ENCODE measurements around the gene PPP3R2.

PPP3R2 gene

GRCh38 chr9:101636247-101636646 lies 41.5 kb upstream of the PPP3R2 start:
- no peaks in the 10 kb centered on the region for H3K79me2 ChIP-seq (ENCODE audit: insufficient read depth, low read length)
- no peak for ATAC-seq (ENCODE audit: insufficient read depth, low read depth)

DNA sequence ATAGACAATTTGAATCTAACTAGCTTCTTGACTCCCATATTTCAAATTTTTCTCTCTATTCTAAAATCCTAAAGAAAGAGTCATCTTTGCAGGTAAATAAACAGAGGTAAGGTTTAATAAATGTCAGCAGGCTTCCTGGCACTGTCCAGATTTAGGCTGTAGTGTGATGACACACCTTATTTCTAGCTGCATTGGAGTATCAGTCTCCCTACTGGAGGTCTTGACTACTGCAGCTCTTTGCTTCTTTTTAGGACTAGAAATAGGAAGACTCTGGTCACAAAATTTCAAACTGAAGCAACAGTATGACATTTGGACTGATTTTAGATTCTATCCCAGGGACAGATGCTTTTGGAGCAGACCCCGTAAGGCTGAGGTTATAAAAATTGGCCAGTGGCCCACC lies 40.7 kb upstream of the PPP3R2 start:
- Histone ChIP-seq H3K4me3 (ENCODE audit: low read depth in 1 of 2, low read length in 2 of 2) (no peak overlapping the region), H3K27me3 (ENCODE audit: insufficient read depth, low read length, poor library complexity) (no peaks in the 10 kb centered on the region), H3K27ac (ENCODE audit: low read length) (no peak overlapping the region), H3K4me2 (ENCODE audit: insufficient read depth, low read length) (no peak overlapping the region), H4K20me1 (ENCODE audit: insufficient read depth, low read length) (no peaks in the 10 kb centered on the region), H3K79me2 (ENCODE audit: insufficient read depth, low read length) (no peaks in the 10 kb centered on the region), H3K9ac (ENCODE audit: low read depth, low read length) (no peak overlapping the region), H3K9me3 (ENCODE audit: insufficient read depth, low read length, severe bottlenecking) (no peaks in the 10 kb centered on the region), H3K4me1 (ENCODE audit: insufficient read depth, low read length) (no peaks in the 10 kb centered on the region), H2AFZ (ENCODE audit: low read depth, low read length) (no peak overlapping the region), H3K36me3 (ENCODE audit: insufficient read depth, low read length) (no peaks in the 10 kb centered on the region)
- ATAC-seq (ENCODE audit: insufficient read depth, low read depth) (no peak), DNase-seq (no peak)
- no peak for TF ChIP-seq EZH2 (IDR thresholded peaks at IDR 0.05; ENCODE audit: borderline replicate concordance, low read depth, low read length, severe bottlenecking)
- TF ChIP-seq, protein P1, sequence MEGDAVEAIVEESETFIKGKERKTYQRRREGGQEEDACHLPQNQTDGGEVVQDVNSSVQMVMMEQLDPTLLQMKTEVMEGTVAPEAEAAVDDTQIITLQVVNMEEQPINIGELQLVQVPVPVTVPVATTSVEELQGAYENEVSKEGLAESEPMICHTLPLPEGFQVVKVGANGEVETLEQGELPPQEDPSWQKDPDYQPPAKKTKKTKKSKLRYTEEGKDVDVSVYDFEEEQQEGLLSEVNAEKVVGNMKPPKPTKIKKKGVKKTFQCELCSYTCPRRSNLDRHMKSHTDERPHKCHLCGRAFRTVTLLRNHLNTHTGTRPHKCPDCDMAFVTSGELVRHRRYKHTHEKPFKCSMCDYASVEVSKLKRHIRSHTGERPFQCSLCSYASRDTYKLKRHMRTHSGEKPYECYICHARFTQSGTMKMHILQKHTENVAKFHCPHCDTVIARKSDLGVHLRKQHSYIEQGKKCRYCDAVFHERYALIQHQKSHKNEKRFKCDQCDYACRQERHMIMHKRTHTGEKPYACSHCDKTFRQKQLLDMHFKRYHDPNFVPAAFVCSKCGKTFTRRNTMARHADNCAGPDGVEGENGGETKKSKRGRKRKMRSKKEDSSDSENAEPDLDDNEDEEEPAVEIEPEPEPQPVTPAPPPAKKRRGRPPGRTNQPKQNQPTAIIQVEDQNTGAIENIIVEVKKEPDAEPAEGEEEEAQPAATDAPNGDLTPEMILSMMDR (IDR thresholded peaks at IDR 0.05; ENCODE audit: borderline replicate concordance, extremely low read depth, low read length, poor library complexity, severe bottlenecking): no peak

More at GRCh38 chr9:101636247-101636646, 41.5 kb upstream of the PPP3R2 start:
- Histone ChIP-seq H2AFZ (ENCODE audit: low read depth, low read length) (no peak overlapping the region), H4K20me1 (ENCODE audit: insufficient read depth, low read length) (no peaks in the 10 kb centered on the region), H3K4me3 (ENCODE audit: low read depth in 1 of 2, low read length in 2 of 2) (no peak overlapping the region), H3K9me3 (ENCODE audit: insufficient read depth, low read length, severe bottlenecking) (no peaks in the 10 kb centered on the region), H3K9ac (ENCODE audit: low read depth, low read length) (no peak overlapping the region), H3K36me3 (ENCODE audit: insufficient read depth, low read length) (no peaks in the 10 kb centered on the region), H3K27ac (ENCODE audit: low read length) (no peak overlapping the region), H3K4me1 (ENCODE audit: insufficient read depth, low read length) (no peaks in the 10 kb centered on the region), H3K4me2 (ENCODE audit: insufficient read depth, low read length) (no peak overlapping the region), H3K27me3 (ENCODE audit: insufficient read depth, low read length, poor library complexity) (no peaks in the 10 kb centered on the region)
- TF ChIP-seq EZH2 (IDR thresholded peaks at IDR 0.05; ENCODE audit: borderline replicate concordance, low read depth, low read length, severe bottlenecking): no peak
- TF ChIP-seq, protein P1 (IDR thresholded peaks at IDR 0.05; ENCODE audit: borderline replicate concordance, extremely low read depth, low read length, poor library complexity, severe bottlenecking): no peak
- DNase-seq: no peak

- no peaks in the 10 kb centered on the region for H3K9me3 ChIP-seq (ENCODE audit: insufficient read depth, low read length, severe bottlenecking)
- H3K27ac ChIP-seq (ENCODE audit: low read length): no peak overlapping the region
- no peak overlapping the region for H2AFZ ChIP-seq (ENCODE audit: low read depth, low read length)
- H3K36me3 ChIP-seq (ENCODE audit: insufficient read depth, low read length): no peaks in the 10 kb centered on the region
- H4K20me1 ChIP-seq (ENCODE audit: insufficient read depth, low read length): no peaks in the 10 kb centered on the region
- ATAC-seq (ENCODE audit: insufficient read depth, low read depth) (no peak), DNase-seq (no peak)
- H3K4me2 ChIP-seq (ENCODE audit: insufficient read depth, low read length): no peak overlapping the region
- H3K4me3 ChIP-seq (ENCODE audit: low read depth in 1 of 2, low read length in 2 of 2): no peak overlapping the region
- no peaks in the 10 kb centered on the region for H3K79me2 ChIP-seq (ENCODE audit: insufficient read depth, low read length)
- H3K4me1 ChIP-seq (ENCODE audit: insufficient read depth, low read length): no peaks in the 10 kb centered on the region
- no peaks in the 10 kb centered on the region for H3K27me3 ChIP-seq (ENCODE audit: insufficient read depth, low read length, poor library complexity)
- TF ChIP-seq EZH2 (IDR thresholded peaks at IDR 0.05; ENCODE audit: borderline replicate concordance, low read depth, low read length, severe bottlenecking): no peak
- TF ChIP-seq, protein P1 (IDR thresholded peaks at IDR 0.05; ENCODE audit: borderline replicate concordance, extremely low read depth, low read length, poor library complexity, severe bottlenecking): no peak
- no peak overlapping the region for H3K9ac ChIP-seq (ENCODE audit: low read depth, low read length)
Observed at GRCh38 chr9:101634741-101635409, 40.1 kb upstream of the PPP3R2 start.

Measured in DND-41 (cell line).